Caco-2 (cell line): ENCODE measurements around the gene TMEM183A. TPM values are rescaled to one million over a fixed set of nuclear protein-coding genes. Genes with fewer than 3 reads are reported as not detected.

Experiments used
- BruUV-seq: library from RNA; stranded (reverse); fragments of 400-500 nt; replicated peaks from 2 replicates; lab custom pipeline; 2021; lab: Mats Ljungman, UMichigan
- CTCF ChIA-PET: fragments of 300-600 bp; sonication (Branson Sonifier 250); formaldehyde crosslinking; loops from one replicate; lab custom pipeline; 2022; ENCODE audit warnings: antibody characterized with exemption; lab: Charles Lee
- POLR2A ChIA-PET: fragments of 300-600 bp; sonication (Branson Sonifier 250); formaldehyde crosslinking; loops from one replicate; lab custom pipeline; 2022; ENCODE audit warnings: antibody characterized with exemption; lab: Charles Lee
- DNase-seq, 2 experiments: peaks; one replicate each; pipeline versions ENCODE4 v3.0.0 to v3.0.0-alpha.2; 2020 to 2022
- H3K27me3 ChIP-seq: replicated peaks from 2 replicates; pipeline ENCODE4 v1.6.0; 2011; ENCODE audit warnings: low read length; ENCODE audit not compliant: control insufficient read depth, insufficient read depth
- H3K36me3 ChIP-seq: 2 replicates; pipeline ENCODE4 v1.5.1; 2011; ENCODE audit warnings: low read length; ENCODE audit not compliant: control insufficient read depth, insufficient read depth
- H3K4me1 ChIP-seq: fragments of 250-450 bp; sonication (Bioruptor Pico); 2 replicates; pipeline ENCODE4 v1.5.1; 2020; ENCODE audit warnings: mild to moderate bottlenecking
- H3K4me3 ChIP-seq: 2 replicates; pipeline ENCODE4 v1.5.1; 2011; ENCODE audit warnings: low read depth, mild to moderate bottlenecking, control low read depth, low read length
- H3K9me3 ChIP-seq: fragments of 250-450 bp; sonication (Bioruptor Pico); 2 replicates; pipeline ENCODE4 v1.5.1; 2020; ENCODE audit warnings: mild to moderate bottlenecking, moderate library complexity
- H3K27ac Mint-ChIP-seq: one replicate; pipeline ENCODE4 v1.8.0; 2022; ENCODE audit warnings: mixed read lengths; ENCODE audit not compliant: unreplicated experiment
- H3K27me3 Mint-ChIP-seq: one replicate; pipeline ENCODE4 v1.8.0; 2022; ENCODE audit warnings: mixed read lengths; ENCODE audit not compliant: insufficient read depth, unreplicated experiment
- H3K36me3 Mint-ChIP-seq: one replicate; pipeline ENCODE4 v1.8.0; 2022; ENCODE audit warnings: mild to moderate bottlenecking, mixed read lengths; ENCODE audit not compliant: insufficient read depth, unreplicated experiment
- H3K4me1 Mint-ChIP-seq: one replicate; pipeline ENCODE4 v1.8.0; 2022; ENCODE audit warnings: low read depth, mixed read lengths; ENCODE audit not compliant: unreplicated experiment
- H3K4me3 Mint-ChIP-seq: one replicate; pipeline ENCODE4 v1.8.0; 2022; ENCODE audit warnings: mild to moderate bottlenecking, moderate library complexity, mixed read lengths; ENCODE audit not compliant: unreplicated experiment
- H3K9me3 Mint-ChIP-seq: one replicate; pipeline ENCODE4 v1.8.0; 2022; ENCODE audit warnings: mixed read lengths; ENCODE audit not compliant: unreplicated experiment
- intact Hi-C: fragments of 100-400 bp; cut with micrococcal nuclease; formaldehyde crosslinking; loops from one replicate; pipeline ENCODE4 v1.10.0; 2022; ENCODE audit not compliant: unreplicated experiment
- total RNA-seq: library from RNA; stranded (reverse); gene quantifications from 2 replicates; pipeline ENCODE4 v1.2.3, GENCODE V29; 2022
- TF ChIP-seq, protein P1 (sequence below), 2 experiments: fragments of 200-600 bp in 1 of 2; IDR thresholded peaks; 1 replicate in 1 of 2; 2 replicates in 1 of 2; pipeline versions ENCODE4 v1.5.1 to v1.8.0; 2011 to 2022; ENCODE audit warnings: antibody characterized with exemption in 1 of 2, control low read depth in 1 of 2, inconsistent platforms in 1 of 2, low read depth in 1 of 2, low read length in 1 of 2, mild to moderate bottlenecking in 1 of 2, moderate library complexity in 1 of 2; ENCODE audit not compliant: insufficient read depth in 1 of 2, severe bottlenecking in 1 of 2, unreplicated experiment in 1 of 2

TMEM183A gene
- total RNA-seq, 1 experiment from 2014 or later: 74.3 TPM

- intact Hi-C loops: no loop called here
- POLR2A ChIA-PET: no interaction called here
- Histone ChIP-seq H3K27me3 (no peaks in the 10 kb centered on the region), H3K4me3 (no peak overlapping the region), H3K4me1 (no peaks in the 10 kb centered on the region), H3K9me3 (no peaks in the 10 kb centered on the region), H3K36me3 (no peaks in the 10 kb centered on the region)
- H3K4me3 Mint-ChIP-seq: no peak overlapping the region
- no peaks in the 10 kb centered on the region for H3K36me3 Mint-ChIP-seq
- H3K27me3 Mint-ChIP-seq: no peaks in the 10 kb centered on the region
- no peak for DNase-seq
- no peak overlapping the region for H3K27ac Mint-ChIP-seq
- H3K4me1 Mint-ChIP-seq: no peaks in the 10 kb centered on the region
- CTCF ChIA-PET: interaction anchor here (1.5 kb wide), 1 partner anchor 10 kb away, joined by 3 read pairs; no protein-coding TSS in a partner anchor
- TF ChIP-seq, protein P1, sequence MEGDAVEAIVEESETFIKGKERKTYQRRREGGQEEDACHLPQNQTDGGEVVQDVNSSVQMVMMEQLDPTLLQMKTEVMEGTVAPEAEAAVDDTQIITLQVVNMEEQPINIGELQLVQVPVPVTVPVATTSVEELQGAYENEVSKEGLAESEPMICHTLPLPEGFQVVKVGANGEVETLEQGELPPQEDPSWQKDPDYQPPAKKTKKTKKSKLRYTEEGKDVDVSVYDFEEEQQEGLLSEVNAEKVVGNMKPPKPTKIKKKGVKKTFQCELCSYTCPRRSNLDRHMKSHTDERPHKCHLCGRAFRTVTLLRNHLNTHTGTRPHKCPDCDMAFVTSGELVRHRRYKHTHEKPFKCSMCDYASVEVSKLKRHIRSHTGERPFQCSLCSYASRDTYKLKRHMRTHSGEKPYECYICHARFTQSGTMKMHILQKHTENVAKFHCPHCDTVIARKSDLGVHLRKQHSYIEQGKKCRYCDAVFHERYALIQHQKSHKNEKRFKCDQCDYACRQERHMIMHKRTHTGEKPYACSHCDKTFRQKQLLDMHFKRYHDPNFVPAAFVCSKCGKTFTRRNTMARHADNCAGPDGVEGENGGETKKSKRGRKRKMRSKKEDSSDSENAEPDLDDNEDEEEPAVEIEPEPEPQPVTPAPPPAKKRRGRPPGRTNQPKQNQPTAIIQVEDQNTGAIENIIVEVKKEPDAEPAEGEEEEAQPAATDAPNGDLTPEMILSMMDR (IDR thresholded peaks at IDR 0.05; ENCODE audit: insufficient read depth in 1 of 2, low read depth in 1 of 2, low read length in 1 of 2, severe bottlenecking in 1 of 2, unreplicated experiment in 1 of 2): no peak
- BruUV-seq: no TSS peak
- H3K9me3 Mint-ChIP-seq: no peaks in the 10 kb centered on the region
These were observed 42.5 kb downstream of the TMEM183A start for GRCh38 chr1:203049576-203050180.

- Histone ChIP-seq H3K36me3 (no peaks in the 10 kb centered on the region), H3K27me3 (no peaks in the 10 kb centered on the region), H3K9me3 (no peaks in the 10 kb centered on the region), H3K4me1 (no peaks in the 10 kb centered on the region), H3K4me3 (no peak overlapping the region)
- no peaks in the 10 kb centered on the region for H3K36me3 Mint-ChIP-seq
- H3K4me3 Mint-ChIP-seq: no peak overlapping the region
- no peaks in the 10 kb centered on the region for H3K9me3 Mint-ChIP-seq
- ChIA-PET POLR2A (no interaction called here), CTCF (interaction anchor here (0.6 to 0.7 kb wide), 2 partner anchors 157 to 179 kb away, joined by 3 read pairs; partner anchors contain the start of gene CHIT1)
- H3K4me1 Mint-ChIP-seq: no peaks in the 10 kb centered on the region
- no peak for DNase-seq
- no TSS peak for BruUV-seq
- intact Hi-C loops: no loop called here
- no peak overlapping the region for H3K27ac Mint-ChIP-seq
- H3K27me3 Mint-ChIP-seq: no peaks in the 10 kb centered on the region
- TF ChIP-seq, protein P1 (IDR thresholded peaks at IDR 0.05; ENCODE audit: insufficient read depth in 1 of 2, low read depth in 1 of 2, low read length in 1 of 2, severe bottlenecking in 1 of 2, unreplicated experiment in 1 of 2): no peak
These were observed 43.7 kb downstream of the TMEM183A start for GRCh38 chr1:203050826-203051225.

DNA sequence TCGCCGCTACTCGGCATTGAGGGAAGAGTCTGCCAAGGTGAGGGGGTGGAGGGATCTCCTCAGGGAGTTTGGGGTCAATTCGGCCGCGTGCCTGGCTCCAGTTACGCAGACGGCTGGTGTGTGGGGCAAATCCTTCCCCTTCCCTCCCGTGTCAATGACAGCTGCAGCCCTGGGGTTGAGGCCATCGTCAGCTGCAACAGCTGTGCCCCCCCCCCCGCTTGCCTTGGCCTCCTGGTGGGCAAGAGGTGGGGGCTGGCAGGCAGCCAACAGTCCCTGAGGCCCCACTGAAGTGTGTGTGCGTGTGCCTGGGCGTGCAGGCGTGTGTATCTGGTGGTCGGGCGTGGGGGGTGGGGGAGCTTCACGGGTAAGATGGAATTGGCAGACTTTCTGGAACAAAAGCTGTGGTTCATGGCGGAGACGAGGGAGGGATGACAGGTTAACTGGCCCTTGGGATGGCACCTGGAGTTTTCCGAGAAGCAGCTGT, 44.7 kb downstream of the TMEM183A start:
- intact Hi-C loops: no loop called here
- ChIA-PET CTCF (interaction anchor here (1.1 kb wide), 1 partner anchor 12 kb away, joined by 5 read pairs; no protein-coding TSS in a partner anchor), POLR2A (no interaction called here)
- Histone ChIP-seq H3K27me3 (no peaks in the 10 kb centered on the region), H3K4me1 (no peaks in the 10 kb centered on the region), H3K4me3 (no peak overlapping the region), H3K9me3 (no peaks in the 10 kb centered on the region), H3K36me3 (no peaks in the 10 kb centered on the region)
- Mint-ChIP-seq H3K27me3 (no peaks in the 10 kb centered on the region), H3K27ac (no peak overlapping the region), H3K36me3 (peaks cover 4% of the 10 kb centered on the region), H3K9me3 (no peaks in the 10 kb centered on the region), H3K4me1 (no peaks in the 10 kb centered on the region), H3K4me3 (no peak overlapping the region)
- no TSS peak for BruUV-seq
- no peak for DNase-seq
- TF ChIP-seq, protein P1 (IDR thresholded peaks at IDR 0.05; ENCODE audit: insufficient read depth in 1 of 2, low read depth in 1 of 2, low read length in 1 of 2, severe bottlenecking in 1 of 2, unreplicated experiment in 1 of 2): no peak
